ENCODE results near the gene AGPAT4. TPM values are rescaled to one million over a fixed set of nuclear protein-coding genes. Genes with fewer than 3 reads are reported as not detected.

AGPAT4 gene
- total and polyA plus RNA-seq, 2 donors (not counting 3 experiments of a cell fraction or from before 2014, with no cell fraction given): 10.2 to 15.2 TPM

- no peaks in the 10 kb centered on the region for H3K9me1 ChIP-seq (replicated peaks; ENCODE audit: control insufficient read depth, extremely low read depth, insufficient read depth, low read length)
- no peak overlapping the region for H2AFZ ChIP-seq (ENCODE audit: low read depth, low read length)
- no peaks in the 10 kb centered on the region for H3K9me3 ChIP-seq (replicated peaks; ENCODE audit: control insufficient read depth, insufficient read depth, low read length)
- H3K27ac ChIP-seq (ENCODE audit: insufficient read depth, low read depth, low read length): no peak overlapping the region
- ChIA-PET POLR2A (no interaction called here), CTCF (interaction anchor here (1.4 kb wide), 1 partner anchor 13 kb away, joined by 3 read pairs; no protein-coding TSS in a partner anchor)
- no TSS peak for BruUV-seq (replicated peaks)
- H3K9ac ChIP-seq (replicated peaks; ENCODE audit: extremely low read depth, insufficient read depth, low read length): no peak overlapping the region
- DNase-seq (ENCODE audit: low read depth, low spot score): no peak
- dilution Hi-C loops (cut with MboI; ENCODE audit: extremely low pct_ligation_motif_present, low sequenced_read_pairs): no loop called here
- H3K27me3 ChIP-seq (ENCODE audit: control insufficient read depth in 2 of 2, insufficient read depth in 2 of 2, low read length in 2 of 2): no peaks in the 10 kb centered on the region
- TF ChIP-seq MYC (IDR thresholded peaks at IDR 0.05; ENCODE audit: low read depth, low read length) (no peak), MAX (IDR thresholded peaks at IDR 0.05; ENCODE audit: insufficient read depth, insufficient read length) (no peak), FOS (IDR thresholded peaks at IDR 0.05; ENCODE audit: borderline replicate concordance, insufficient read depth, low read length) (no peak), JUN (IDR thresholded peaks at IDR 0.05; ENCODE audit: borderline replicate concordance, insufficient read depth, insufficient read length, low read depth) (no peak), EZH2 (IDR thresholded peaks at IDR 0.05; ENCODE audit: borderline replicate concordance, low read depth, low read length, severe bottlenecking) (no peak), GATA2 (IDR thresholded peaks at IDR 0.05; ENCODE audit: insufficient read depth, insufficient read length, low read depth, low read length) (no peak), POLR2AphosphoS5 (IDR thresholded peaks at IDR 0.05; ENCODE audit: insufficient read depth, low read depth, low read length) (no peak)
- TF ChIP-seq, protein P1, sequence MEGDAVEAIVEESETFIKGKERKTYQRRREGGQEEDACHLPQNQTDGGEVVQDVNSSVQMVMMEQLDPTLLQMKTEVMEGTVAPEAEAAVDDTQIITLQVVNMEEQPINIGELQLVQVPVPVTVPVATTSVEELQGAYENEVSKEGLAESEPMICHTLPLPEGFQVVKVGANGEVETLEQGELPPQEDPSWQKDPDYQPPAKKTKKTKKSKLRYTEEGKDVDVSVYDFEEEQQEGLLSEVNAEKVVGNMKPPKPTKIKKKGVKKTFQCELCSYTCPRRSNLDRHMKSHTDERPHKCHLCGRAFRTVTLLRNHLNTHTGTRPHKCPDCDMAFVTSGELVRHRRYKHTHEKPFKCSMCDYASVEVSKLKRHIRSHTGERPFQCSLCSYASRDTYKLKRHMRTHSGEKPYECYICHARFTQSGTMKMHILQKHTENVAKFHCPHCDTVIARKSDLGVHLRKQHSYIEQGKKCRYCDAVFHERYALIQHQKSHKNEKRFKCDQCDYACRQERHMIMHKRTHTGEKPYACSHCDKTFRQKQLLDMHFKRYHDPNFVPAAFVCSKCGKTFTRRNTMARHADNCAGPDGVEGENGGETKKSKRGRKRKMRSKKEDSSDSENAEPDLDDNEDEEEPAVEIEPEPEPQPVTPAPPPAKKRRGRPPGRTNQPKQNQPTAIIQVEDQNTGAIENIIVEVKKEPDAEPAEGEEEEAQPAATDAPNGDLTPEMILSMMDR (IDR thresholded peaks at IDR 0.05; ENCODE audit: extremely low read depth in 1 of 2, insufficient read depth in 1 of 2, low read depth in 1 of 2, low read length in 2 of 2): no peak
- H4K20me1 ChIP-seq (replicated peaks; ENCODE audit: control insufficient read depth, extremely low read depth, insufficient read depth, low read length): no peaks in the 10 kb centered on the region
- H3K36me3 ChIP-seq (ENCODE audit: control insufficient read depth in 2 of 2, extremely low read depth in 1 of 2, insufficient read depth in 2 of 2, low read length in 2 of 2): peaks cover 18 to 26% of the 10 kb centered on the region in 2 experiments
- no peaks in the 10 kb centered on the region for H3K79me2 ChIP-seq (ENCODE audit: control insufficient read depth, insufficient read depth, low read length)
- H3K4me3 ChIP-seq (replicated peaks in 1 of 3; ENCODE audit: insufficient read depth in 1 of 3, low read depth in 1 of 3, low read length in 3 of 3): no peak overlapping the region
- intact Hi-C loops (cut with micrococcal nuclease): no loop called here
- FAIRE-seq: no peak
- no peaks in the 10 kb centered on the region for H3K4me1 ChIP-seq (ENCODE audit: control insufficient read depth, extremely low read depth, insufficient read depth, low read length)
- H3K4me2 ChIP-seq (ENCODE audit: insufficient read depth, low read length): no peak overlapping the region
Measured at GRCh38 chr6:161110028-161110779, 163.7 kb downstream of the AGPAT4 start.
